Endothelial cell of umbilical vein (primary cell): Measurements from ENCODE around the gene ABHD11.
"Not testable (repeated sequence)": the region's sequence is repeated elsewhere in the genome, so short reads cannot be mapped to it uniquely, and the experiment has no call there.

Experiments used
- CTCF ChIP-seq, 2 donors: IDR thresholded peaks; 1 replicate in 1 of 2; 2 replicates in 1 of 2; pipeline ENCODE4 v1.5.1; 2011; ENCODE audit warnings: low read length in 2 of 2, mild to moderate bottlenecking in 2 of 2, moderate library complexity in 2 of 2, control low read depth in 1 of 2, inconsistent platforms in 1 of 2, low read depth in 1 of 2; ENCODE audit not compliant: insufficient read depth in 1 of 2; ENCODE audit errors: extremely low read depth in 1 of 2
- EZH2 ChIP-seq: IDR thresholded peaks from 2 replicates; pipeline ENCODE4 v1.6.1; 2012; ENCODE audit warnings: borderline replicate concordance, low read depth, mild to moderate bottlenecking, moderate library complexity, low read length, inconsistent platforms; ENCODE audit not compliant: severe bottlenecking
- MAX ChIP-seq: IDR thresholded peaks from 2 replicates; pipeline ENCODE4 v1.6.1; 2011; ENCODE audit not compliant: insufficient read depth, insufficient read length
- POLR2A ChIP-seq: IDR thresholded peaks from 2 replicates; pipeline ENCODE4 v1.6.1; 2012; ENCODE audit warnings: low read depth, mild to moderate bottlenecking, control low read depth, low read length
- POLR2AphosphoS5 ChIP-seq: IDR thresholded peaks from 2 replicates; pipeline ENCODE4 v1.6.1; 2012; ENCODE audit warnings: low read depth, mild to moderate bottlenecking, control low read depth, low read length, moderate library complexity; ENCODE audit not compliant: insufficient read depth

GRCh38 chr7:73720443-73720842 lies 18.2 kb downstream of the ABHD11 start:
- not testable (repeated sequence) for TF ChIP-seq CTCF (IDR thresholded peaks at IDR 0.05; ENCODE audit: extremely low read depth in 1 of 2, insufficient read depth in 1 of 2, low read depth in 1 of 2, low read length in 2 of 2); POLR2AphosphoS5; POLR2A; EZH2; MAX
